NCI-H774 (cell line): ENCODE results near the gene RASSF3.
"Not testable (repeated sequence)": the region's sequence is repeated elsewhere in the genome, so short reads cannot be mapped to it uniquely, and the experiment has no call there.

Experiments used
- DNase-seq: peaks from one replicate; lab custom pipeline; 2025; lab: John Stamatoyannopoulos, UW

RASSF3 gene

GRCh38 chr12:64610079-64610659, at the start of gene RASSF3:
Gene RASSF3 (plus strand): TSS chr12:64610495. CDS start chr12:64610633, 138 bp downstream.
- DNase-seq, result peak; percentile 81

- no peak for DNase-seq
Observed at GRCh38 chr12:64561302-64562136, 48.8 kb upstream of the RASSF3 start.

GRCh38 chr12:64566122-64566521, 44.2 kb upstream of the RASSF3 start:
- no peak for DNase-seq

GRCh38 chr12:64566831-64567517, 43.3 kb upstream of the RASSF3 start:
- DNase-seq, result no peak

- DNase-seq, result no peak
Observed at GRCh38 chr12:64567570-64567969, 42.7 kb upstream of the RASSF3 start.

- no peak for DNase-seq
Observed at GRCh38 chr12:64568298-64568697, 42.0 kb upstream of the RASSF3 start.

- no peak for DNase-seq
Observed at GRCh38 chr12:64569923-64570691, 40.2 kb upstream of the RASSF3 start.

- DNase-seq, result no peak
Observed at GRCh38 chr12:64571411-64571810, 38.9 kb upstream of the RASSF3 start.

- no peak for DNase-seq
Observed at GRCh38 chr12:64572241-64572640, 38.1 kb upstream of the RASSF3 start.

GRCh38 chr12:64574837-64575236, 35.5 kb upstream of the RASSF3 start:
- DNase-seq, result no peak

- no peak for DNase-seq
Observed at GRCh38 chr12:64577046-64577445, 33.2 kb upstream of the RASSF3 start.

- no peak for DNase-seq
Observed at GRCh38 chr12:64578566-64578965, 31.7 kb upstream of the RASSF3 start.

- no peak for DNase-seq
Observed at GRCh38 chr12:64580681-64581080, 29.6 kb upstream of the RASSF3 start.

GRCh38 chr12:64582114-64582513, 28.2 kb upstream of the RASSF3 start:
- DNase-seq, result no peak

GRCh38 chr12:64582862-64583261, 27.4 kb upstream of the RASSF3 start:
- DNase-seq, result no peak

- not testable (repeated sequence) for DNase-seq
Observed at GRCh38 chr12:64583395-64583770, 26.9 kb upstream of the RASSF3 start.

- DNase-seq, result no peak
Observed at GRCh38 chr12:64583771-64584421, 26.4 kb upstream of the RASSF3 start.

- no peak for DNase-seq
Observed at GRCh38 chr12:64585104-64585503, 25.2 kb upstream of the RASSF3 start.

GRCh38 chr12:64587447-64587846, 22.8 kb upstream of the RASSF3 start:
- no peak for DNase-seq

GRCh38 chr12:64590183-64590582, 20.1 kb upstream of the RASSF3 start:
- no peak for DNase-seq

GRCh38 chr12:64595863-64596793, 14.2 kb upstream of the RASSF3 start:
- DNase-seq, result no peak
